ENCODE data around the gene NUP188.

- no peak for TF ChIP-seq CTCF (IDR thresholded peaks at IDR 0.05)
- TF ChIP-seq EZH2 (IDR thresholded peaks at IDR 0.05), result no peak
These were observed 1.5 kb upstream of the NUP188 start for GRCh38 chr9:128945798-128946501.
